ENCODE results near the gene EVL.

DNA sequence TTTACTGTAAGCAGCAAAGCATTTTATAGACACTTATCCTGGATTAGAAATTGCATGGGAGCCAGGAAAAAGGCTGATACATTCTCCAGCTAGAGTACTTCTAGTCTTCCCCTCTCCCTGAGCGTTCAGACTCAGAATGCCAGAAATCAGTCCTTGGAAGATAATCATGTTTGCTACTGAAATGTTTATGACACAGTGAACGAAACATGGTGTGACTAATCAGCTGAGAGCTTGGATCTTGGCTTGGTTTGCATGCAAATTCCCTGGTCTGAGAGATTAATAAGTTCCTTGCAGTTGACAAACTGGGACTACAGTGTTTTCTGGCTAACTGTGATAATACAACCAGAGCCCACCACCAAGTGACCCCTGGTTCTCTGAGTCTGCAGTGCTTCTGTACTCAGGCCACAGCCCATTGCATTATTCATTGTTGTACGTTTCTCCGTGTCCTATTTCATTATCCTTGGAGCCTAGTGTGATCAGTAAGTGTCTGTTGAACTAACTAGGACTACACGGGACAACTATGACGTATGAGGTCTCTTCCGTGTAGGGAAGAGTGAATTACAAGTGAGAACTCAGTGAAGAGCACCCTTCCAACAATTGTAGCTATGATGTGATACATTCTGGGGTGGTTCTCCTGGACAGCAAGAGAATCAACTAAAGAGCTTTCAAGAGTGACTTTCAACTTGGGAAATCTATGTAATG lies 34.6 kb upstream of the EVL start:
- TF ChIP-seq, protein P1, sequence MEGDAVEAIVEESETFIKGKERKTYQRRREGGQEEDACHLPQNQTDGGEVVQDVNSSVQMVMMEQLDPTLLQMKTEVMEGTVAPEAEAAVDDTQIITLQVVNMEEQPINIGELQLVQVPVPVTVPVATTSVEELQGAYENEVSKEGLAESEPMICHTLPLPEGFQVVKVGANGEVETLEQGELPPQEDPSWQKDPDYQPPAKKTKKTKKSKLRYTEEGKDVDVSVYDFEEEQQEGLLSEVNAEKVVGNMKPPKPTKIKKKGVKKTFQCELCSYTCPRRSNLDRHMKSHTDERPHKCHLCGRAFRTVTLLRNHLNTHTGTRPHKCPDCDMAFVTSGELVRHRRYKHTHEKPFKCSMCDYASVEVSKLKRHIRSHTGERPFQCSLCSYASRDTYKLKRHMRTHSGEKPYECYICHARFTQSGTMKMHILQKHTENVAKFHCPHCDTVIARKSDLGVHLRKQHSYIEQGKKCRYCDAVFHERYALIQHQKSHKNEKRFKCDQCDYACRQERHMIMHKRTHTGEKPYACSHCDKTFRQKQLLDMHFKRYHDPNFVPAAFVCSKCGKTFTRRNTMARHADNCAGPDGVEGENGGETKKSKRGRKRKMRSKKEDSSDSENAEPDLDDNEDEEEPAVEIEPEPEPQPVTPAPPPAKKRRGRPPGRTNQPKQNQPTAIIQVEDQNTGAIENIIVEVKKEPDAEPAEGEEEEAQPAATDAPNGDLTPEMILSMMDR (IDR thresholded peaks at IDR 0.05), result no peak
- no peak for TF ChIP-seq POLR2A (IDR thresholded peaks at IDR 0.05)

Measured in testis (tissue), 2 donors.